Measurements from ENCODE around the gene SDCBP2. TPM values are rescaled to one million over a fixed set of nuclear protein-coding genes. Genes with fewer than 3 reads are reported as not detected.

Gene SDCBP2
- total and polyA plus RNA-seq, 10 of the 15 experiments (the other 5 are each of a cell fraction or from before 2014, with no cell fraction given): 0.16 to 2.4 (median 1.1) TPM; not detected in 1

- TF ChIP-seq RUNX3 (IDR thresholded peaks at IDR 0.05; ENCODE audit: low read length): no peak
Observed at GRCh38 chr20:1267161-1267560, 61.8 kb downstream of the SDCBP2 start (continued).

GRCh38 chr20:1266167-1266973, 62.6 kb downstream of the SDCBP2 start, which contains the start of gene SNPH:
Gene SNPH, plus strand, starts transcription at chr20:1266294. Its CDS starts 29,946 bp downstream, at chr20:1296240.
- ATAC-seq (peak; percentile 94), FAIRE-seq (no peak), DNase-seq (ENCODE audit: low read depth, low spot score) (no peak)
- H4K20me1 ChIP-seq (ENCODE audit: control insufficient read depth, insufficient read depth): no peaks in the 10 kb centered on the region
- CTCF ChIA-PET: no interaction called here
- RAD21 ChIA-PET (ENCODE audit: unreplicated experiment): no interaction called here
- H3K27me3 ChIP-seq (replicated peaks in 1 of 2; ENCODE audit: control insufficient read depth in 2 of 2, insufficient read depth in 2 of 2, low read length in 1 of 2): peaks cover 3 to 10% of the 10 kb centered on the region in 2 experiments
- POLR2A ChIA-PET: no interaction called here
- H3K9ac ChIP-seq (ENCODE audit: control insufficient read depth, insufficient read depth, low read length): no peak within 1 kb of the TSS
- H3K4me1 ChIP-seq (ENCODE audit: control insufficient read depth, insufficient read depth, low read length): no peaks in the 10 kb centered on the region
- in situ Hi-C loops (cut with MboI) (no loop called here), intact Hi-C loops (cut with micrococcal nuclease; ENCODE audit: unreplicated experiment) (no loop called here)
- peak within 1 kb of the TSS; percentile 75 for H2AFZ ChIP-seq (ENCODE audit: control insufficient read depth, low read depth, low read length)
- TF ChIP-seq POLR2AphosphoS5 (IDR thresholded peaks at IDR 0.05; ENCODE audit: low read length) (no peak), IRF5 (IDR thresholded peaks at IDR 0.05; ENCODE audit: borderline replicate concordance) (no peak), POLR2AphosphoS2 (IDR thresholded peaks at IDR 0.05; ENCODE audit: low read depth, low read length) (no peak), CREB1 (IDR thresholded peaks at IDR 0.05; ENCODE audit: low read depth) (0 out of 2 replicates have a peak, but pooled peaks have one; percentile 23), SPI1 (IDR thresholded peaks at IDR 0.05; ENCODE audit: borderline replicate concordance, insufficient read depth, low read depth, low read length) (no peak), BCLAF1 (IDR thresholded peaks at IDR 0.05) (no peak)
- H3K79me2 ChIP-seq (ENCODE audit: control insufficient read depth, insufficient read depth, low read length): no peaks in the 10 kb centered on the region
- peaks cover 3% of the 10 kb centered on the region; the same call in 1 of the 3 replicates for H3K9me3 ChIP-seq (replicated peaks; ENCODE audit: control insufficient read depth, insufficient read depth, low read length)
- peak within 1 kb of the TSS; percentile 47 for H3K4me3 ChIP-seq
- H3K4me2 ChIP-seq (ENCODE audit: control insufficient read depth, insufficient read depth): peak within 1 kb of the TSS; percentile 64
- no peaks in the 10 kb centered on the region for H3K36me3 ChIP-seq (ENCODE audit: control insufficient read depth in 2 of 2, insufficient read depth in 2 of 2, low read length in 1 of 2)
- SMC1A ChIA-PET (ENCODE audit: uncharacterized antibody, unreplicated experiment): no interaction called here
- no peak within 1 kb of the TSS for H3K27ac ChIP-seq (ENCODE audit: control insufficient read depth, insufficient read depth)
- 2% methylated on average over 28 of the region's 61 CpGs for WGBS (ENCODE audit: insufficient coverage, insufficient replicate concordance, low lambda C conversion rate, missing lambda C conversion rate)
- BruUV-seq (replicated peaks): no TSS peak

Measured in GM12878 (cell line).